Measurements from ENCODE around the gene TFCP2L1.

TFCP2L1 gene

DNA sequence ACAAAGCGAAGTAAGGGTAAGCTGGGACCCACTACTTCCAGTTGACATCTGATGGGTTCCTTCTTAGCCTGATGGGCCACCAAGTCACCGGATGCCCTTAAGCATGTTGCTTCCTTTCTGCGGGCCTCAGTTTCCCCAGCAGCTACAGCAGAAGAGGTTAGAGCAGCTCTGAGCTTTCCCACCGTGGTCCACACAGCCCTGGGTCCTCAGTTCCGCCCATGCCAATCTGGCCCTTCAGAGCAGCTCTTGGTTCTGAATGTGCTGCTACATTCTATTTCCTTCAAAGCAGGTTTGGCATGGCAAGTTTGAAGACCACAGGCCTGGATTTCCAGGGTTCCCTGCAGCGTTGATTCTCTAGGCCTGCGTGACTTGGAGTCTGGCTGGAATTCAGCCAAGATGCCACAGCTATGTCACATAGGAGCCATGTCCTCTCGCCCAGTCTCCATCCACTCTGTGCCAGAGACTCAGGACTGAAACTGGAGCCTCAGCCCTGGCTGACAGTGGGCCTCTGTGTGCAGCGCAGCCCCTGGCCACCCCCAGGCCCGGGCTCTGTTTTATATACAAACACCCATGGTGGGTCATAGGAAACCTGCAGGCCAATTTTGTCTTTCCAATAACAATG lies 79.6 kb downstream of the TFCP2L1 start:
- TF ChIP-seq POLR2AphosphoS5 (IDR thresholded peaks at IDR 0.05; ENCODE audit: low read depth, low read length) (no peak), POLR2A (IDR thresholded peaks at IDR 0.05; ENCODE audit: low read depth, low read length) (no peak), TAF1 (IDR thresholded peaks at IDR 0.05; ENCODE audit: borderline replicate concordance, low read depth, low read length) (no peak)
- FAIRE-seq (no peak), DNase-seq (ENCODE audit: insufficient read length) (no peak)

DNA sequence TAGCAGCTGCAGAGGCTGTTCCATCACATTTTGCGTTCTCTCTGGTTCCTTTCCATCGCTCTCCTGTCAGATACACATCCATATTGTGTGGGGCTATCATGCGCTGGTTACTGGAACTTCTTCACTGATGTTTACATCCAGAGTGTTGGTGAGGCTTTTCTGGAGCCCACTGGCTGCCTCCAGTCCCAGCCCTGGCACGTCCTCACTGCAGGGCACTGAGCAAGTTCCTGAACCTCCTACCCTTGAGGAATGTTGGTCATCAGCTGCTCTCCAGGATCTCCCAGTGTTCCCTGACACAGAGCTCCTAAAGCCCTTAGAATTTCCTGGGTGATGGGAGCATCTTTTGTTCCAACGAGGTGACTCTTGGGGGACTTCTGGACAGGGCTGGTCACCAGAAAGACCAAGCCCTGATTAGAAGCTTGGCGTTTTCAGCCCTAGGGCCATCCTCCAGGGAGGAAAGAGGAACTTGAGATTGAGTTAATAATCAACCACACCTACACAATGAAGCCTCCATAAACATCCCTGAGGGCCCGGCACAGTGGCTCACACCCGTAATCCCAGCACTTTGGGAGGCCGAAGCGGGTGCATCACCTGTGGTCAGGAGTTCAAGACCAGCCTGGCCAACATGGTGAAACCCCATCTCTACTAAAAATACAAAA lies 81.3 kb downstream of the TFCP2L1 start:
- TF ChIP-seq POLR2AphosphoS5 (IDR thresholded peaks at IDR 0.05; ENCODE audit: low read depth, low read length) (no peak), POLR2A (IDR thresholded peaks at IDR 0.05; ENCODE audit: low read depth, low read length) (no peak), TAF1 (IDR thresholded peaks at IDR 0.05; ENCODE audit: borderline replicate concordance, low read depth, low read length) (no peak)
- DNase-seq (ENCODE audit: insufficient read length) (no peak), FAIRE-seq (no peak)

DNA sequence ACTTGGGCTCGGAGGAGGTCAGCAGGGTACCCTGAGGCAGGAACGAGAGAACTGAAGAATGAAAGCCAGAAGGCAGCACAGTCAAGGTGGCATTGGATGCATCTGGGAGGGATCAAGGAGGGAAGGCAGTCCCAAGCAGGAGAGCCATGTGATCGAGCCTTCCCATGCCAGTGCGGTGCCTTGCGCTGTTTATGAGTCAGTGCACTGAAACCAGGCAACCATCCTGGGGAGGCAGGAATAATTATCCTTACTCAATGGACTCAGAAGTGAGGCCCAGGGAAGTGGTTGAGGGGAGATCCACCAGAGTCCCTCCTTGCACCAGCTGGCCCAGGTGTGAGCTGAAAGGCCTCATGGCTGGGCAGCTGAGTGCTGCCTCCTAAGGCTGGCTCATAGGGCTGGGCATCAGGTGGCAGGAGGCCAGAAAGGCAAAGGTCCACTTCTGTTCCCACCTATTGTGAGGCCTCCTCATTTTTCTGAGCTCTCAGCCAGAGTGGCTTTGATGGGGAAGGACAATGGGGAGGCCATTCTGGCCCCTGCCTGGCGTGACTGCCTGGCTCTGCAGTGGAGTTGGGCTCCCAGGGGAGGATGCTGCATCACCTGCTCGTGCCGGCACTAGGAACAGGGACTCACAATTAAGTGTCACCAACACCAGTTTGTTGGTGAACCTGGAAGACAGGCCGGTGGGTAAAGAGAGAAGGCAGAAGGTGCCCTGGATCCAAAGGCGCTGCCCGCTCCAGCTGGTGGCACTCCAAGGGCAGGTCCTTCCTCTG lies 82.3 kb downstream of the TFCP2L1 start:
- FAIRE-seq, result no peak
- DNase-seq (ENCODE audit: insufficient read length), result no peak
- TF ChIP-seq POLR2A (IDR thresholded peaks at IDR 0.05; ENCODE audit: low read depth, low read length), result no peak
- no peak for TF ChIP-seq POLR2AphosphoS5 (IDR thresholded peaks at IDR 0.05; ENCODE audit: low read depth, low read length)
- no peak for TF ChIP-seq TAF1 (IDR thresholded peaks at IDR 0.05; ENCODE audit: borderline replicate concordance, low read depth, low read length)

DNA sequence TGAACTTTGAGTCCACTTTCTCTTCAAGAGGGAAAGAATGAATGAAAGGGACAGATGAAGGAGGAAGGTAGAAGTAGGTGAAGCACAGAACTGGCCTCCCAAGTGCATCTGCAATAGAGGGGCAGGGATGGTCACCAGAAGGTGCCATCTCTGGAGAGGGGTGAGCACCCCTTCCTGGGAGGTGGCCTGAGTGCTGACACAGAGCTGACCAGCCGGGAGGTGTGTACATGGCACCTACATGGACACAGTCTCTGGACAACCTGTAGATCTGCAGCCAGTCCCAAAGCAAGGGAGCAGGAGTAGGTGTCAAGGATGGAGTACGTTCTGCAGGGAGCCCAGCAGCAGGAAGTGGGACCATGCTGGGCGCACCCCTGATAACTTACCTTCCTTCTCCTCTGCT lies 83.2 kb downstream of the TFCP2L1 start:
- no peak for FAIRE-seq
- no peak for DNase-seq (ENCODE audit: insufficient read length)
- TF ChIP-seq TAF1 (IDR thresholded peaks at IDR 0.05; ENCODE audit: borderline replicate concordance, low read depth, low read length) (no peak), POLR2A (IDR thresholded peaks at IDR 0.05; ENCODE audit: low read depth, low read length) (no peak)

DNA sequence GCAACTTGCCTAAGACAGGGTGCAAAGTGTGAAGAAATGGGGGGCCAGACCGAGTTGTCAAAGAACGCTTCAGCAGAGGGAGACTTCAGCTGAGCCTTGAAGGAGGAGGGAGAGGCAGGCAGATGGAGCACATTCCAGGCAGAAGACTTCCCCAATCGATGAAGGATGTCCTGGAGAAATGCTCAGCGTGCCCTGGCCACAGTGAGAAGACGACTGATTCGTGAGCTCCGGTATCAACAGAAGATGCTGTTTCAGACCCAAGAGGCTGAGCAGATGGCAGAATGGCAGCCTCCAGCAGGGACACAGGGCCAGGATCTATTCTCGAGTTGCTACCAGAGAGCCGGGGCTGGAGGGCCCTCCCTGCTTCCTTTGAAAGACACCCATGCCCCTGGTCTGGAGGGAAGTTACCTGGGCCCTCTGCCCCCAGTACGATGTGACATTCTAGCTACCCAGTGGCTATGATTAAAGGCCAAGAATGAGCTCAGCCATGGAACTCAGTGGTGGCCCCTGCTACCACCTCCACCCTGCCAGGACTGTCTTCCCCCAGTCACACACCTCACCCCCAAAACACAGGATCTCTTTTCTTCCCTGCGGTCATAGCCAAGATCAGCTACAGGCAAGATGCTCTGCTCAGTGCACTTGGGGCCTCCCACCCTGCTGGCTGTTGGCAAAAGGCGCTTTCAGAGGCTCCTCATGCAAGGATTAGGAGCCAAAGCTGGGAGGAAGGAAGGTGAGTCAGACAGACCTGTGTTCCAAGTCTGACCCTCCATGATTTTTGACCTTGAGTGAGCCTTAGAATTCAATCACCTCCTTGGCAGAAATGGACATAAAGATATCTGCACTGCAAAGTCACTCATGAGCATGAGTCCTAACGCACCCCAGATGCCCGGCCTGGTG lies 84.3 kb downstream of the TFCP2L1 start:
- TF ChIP-seq POLR2A (IDR thresholded peaks at IDR 0.05; ENCODE audit: low read depth, low read length) (no peak), POLR2AphosphoS5 (IDR thresholded peaks at IDR 0.05; ENCODE audit: low read depth, low read length) (no peak), TAF1 (IDR thresholded peaks at IDR 0.05; ENCODE audit: borderline replicate concordance, low read depth, low read length) (no peak)
- DNase-seq (ENCODE audit: insufficient read length) (no peak), FAIRE-seq (no peak)

DNA sequence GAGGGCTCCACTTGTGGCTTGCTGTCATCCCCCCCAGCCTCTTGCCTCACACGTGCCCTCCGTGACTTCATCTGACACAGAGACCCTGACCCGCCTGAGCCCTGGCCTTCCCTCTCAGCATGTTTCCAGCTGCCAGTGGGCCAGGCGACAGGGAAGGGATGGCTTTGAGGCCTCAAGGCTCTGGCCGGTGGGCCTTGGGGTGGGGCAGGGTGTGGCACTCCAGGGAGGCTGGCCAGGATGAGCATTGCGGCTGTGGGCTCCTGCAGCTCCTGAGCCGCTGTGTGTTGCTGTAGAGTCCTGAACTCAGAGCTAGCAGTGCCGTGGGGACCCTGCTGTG lies 85.0 kb downstream of the TFCP2L1 start:
- FAIRE-seq (no peak), DNase-seq (ENCODE audit: insufficient read length) (no peak)
- TF ChIP-seq POLR2A (IDR thresholded peaks at IDR 0.05; ENCODE audit: low read depth, low read length) (no peak), POLR2AphosphoS5 (IDR thresholded peaks at IDR 0.05; ENCODE audit: low read depth, low read length) (no peak)

DNA sequence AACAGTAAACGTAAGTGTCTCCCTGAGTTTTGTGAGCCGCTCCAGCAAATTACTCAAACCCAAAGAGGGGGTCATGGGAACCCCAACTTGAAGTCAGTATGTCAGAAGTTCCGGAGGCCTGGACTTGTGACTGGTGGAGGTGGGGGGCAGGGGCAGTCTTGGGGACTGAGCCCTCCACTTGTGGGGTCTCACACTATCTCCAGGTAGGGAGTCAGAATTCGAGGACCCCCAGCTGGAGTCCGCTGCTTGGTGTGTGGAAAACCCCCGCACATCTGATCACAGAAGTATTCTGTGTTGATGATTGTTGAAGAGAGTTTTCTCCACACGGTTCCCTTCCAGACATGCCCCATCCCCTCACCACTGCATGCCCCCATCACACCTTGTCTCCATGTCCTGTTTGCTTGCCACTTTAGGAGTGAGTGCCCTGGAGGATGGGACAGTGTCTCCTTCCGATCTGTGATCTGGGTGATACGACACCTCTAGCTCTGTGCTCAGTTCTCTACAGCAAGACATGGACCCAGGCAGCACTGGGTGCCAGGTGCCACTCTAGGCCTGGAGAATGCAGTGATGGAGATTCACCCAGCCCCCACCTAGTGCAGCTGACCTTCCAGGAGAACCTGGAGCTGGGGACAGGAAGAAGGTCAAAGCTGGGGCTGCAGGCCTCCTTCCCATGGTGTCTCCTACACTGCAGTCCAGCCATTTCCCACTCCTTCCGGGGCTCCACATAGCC lies 85.6 kb downstream of the TFCP2L1 start:
- DNase-seq (ENCODE audit: insufficient read length) (no peak), FAIRE-seq (no peak)
- no peak for TF ChIP-seq TAF1 (IDR thresholded peaks at IDR 0.05; ENCODE audit: borderline replicate concordance, low read depth, low read length)
- TF ChIP-seq POLR2A (IDR thresholded peaks at IDR 0.05; ENCODE audit: low read depth, low read length), result no peak
- no peak for TF ChIP-seq POLR2AphosphoS5 (IDR thresholded peaks at IDR 0.05; ENCODE audit: low read depth, low read length)

DNA sequence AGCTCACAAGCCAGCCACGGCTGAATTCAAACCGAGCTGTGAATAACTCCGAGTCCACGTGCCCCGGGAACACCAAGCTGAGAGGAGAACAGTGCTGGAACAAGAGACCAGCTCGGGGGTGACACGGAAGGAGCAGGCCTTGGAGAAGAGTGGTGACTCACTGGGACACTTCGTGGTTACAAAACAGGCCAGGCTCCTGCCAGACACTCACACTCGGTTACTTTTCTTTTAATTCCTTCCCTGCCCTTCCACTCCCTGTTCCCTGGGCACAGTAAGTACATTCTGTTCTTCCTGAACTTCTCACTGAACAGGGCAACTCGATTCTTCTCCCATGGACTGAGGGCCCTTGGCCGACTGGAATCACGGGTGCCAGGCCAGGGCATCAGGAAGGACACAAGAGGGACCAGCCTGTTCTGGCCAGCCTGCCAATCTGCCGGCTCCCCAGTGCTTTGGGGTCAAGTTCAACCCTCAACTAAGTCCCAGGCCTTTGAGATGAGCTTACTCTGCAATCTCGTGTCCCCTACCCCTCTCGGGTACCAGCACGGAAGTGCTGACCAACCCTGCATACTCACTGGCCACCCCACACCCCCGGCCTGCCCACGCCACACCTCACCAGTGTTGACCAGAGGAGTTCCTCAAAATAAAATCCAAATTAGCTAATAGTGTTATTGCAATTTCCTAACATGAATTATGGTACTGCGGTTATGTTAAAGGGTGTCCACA lies 87.5 kb downstream of the TFCP2L1 start:
- no peak for DNase-seq (ENCODE audit: insufficient read length)
- FAIRE-seq, result no peak
- no peak for TF ChIP-seq TAF1 (IDR thresholded peaks at IDR 0.05; ENCODE audit: borderline replicate concordance, low read depth, low read length)
- no peak for TF ChIP-seq POLR2AphosphoS5 (IDR thresholded peaks at IDR 0.05; ENCODE audit: low read depth, low read length)
- TF ChIP-seq POLR2A (IDR thresholded peaks at IDR 0.05; ENCODE audit: low read depth, low read length), result no peak

DNA sequence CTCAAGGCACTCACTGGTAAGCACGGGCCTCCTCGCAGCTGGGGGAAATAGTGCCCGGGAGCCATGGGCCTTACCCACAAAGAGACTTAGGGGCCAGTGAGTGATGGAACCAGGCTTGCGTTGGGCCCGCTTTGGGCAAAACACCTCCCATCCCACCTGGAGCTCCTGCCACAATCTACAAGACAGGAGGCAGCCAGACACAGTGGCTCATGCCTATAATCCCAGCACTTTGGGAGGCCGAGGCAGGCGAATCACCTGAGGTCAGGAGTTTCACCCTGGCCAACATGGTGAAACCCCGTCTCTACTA lies 88.2 kb downstream of the TFCP2L1 start:
- DNase-seq (ENCODE audit: insufficient read length) (no peak), FAIRE-seq (no peak)
- no peak for TF ChIP-seq POLR2AphosphoS5 (IDR thresholded peaks at IDR 0.05; ENCODE audit: low read depth, low read length)
- TF ChIP-seq TAF1 (IDR thresholded peaks at IDR 0.05; ENCODE audit: borderline replicate concordance, low read depth, low read length), result no peak
- no peak for TF ChIP-seq POLR2A (IDR thresholded peaks at IDR 0.05; ENCODE audit: low read depth, low read length)

DNA sequence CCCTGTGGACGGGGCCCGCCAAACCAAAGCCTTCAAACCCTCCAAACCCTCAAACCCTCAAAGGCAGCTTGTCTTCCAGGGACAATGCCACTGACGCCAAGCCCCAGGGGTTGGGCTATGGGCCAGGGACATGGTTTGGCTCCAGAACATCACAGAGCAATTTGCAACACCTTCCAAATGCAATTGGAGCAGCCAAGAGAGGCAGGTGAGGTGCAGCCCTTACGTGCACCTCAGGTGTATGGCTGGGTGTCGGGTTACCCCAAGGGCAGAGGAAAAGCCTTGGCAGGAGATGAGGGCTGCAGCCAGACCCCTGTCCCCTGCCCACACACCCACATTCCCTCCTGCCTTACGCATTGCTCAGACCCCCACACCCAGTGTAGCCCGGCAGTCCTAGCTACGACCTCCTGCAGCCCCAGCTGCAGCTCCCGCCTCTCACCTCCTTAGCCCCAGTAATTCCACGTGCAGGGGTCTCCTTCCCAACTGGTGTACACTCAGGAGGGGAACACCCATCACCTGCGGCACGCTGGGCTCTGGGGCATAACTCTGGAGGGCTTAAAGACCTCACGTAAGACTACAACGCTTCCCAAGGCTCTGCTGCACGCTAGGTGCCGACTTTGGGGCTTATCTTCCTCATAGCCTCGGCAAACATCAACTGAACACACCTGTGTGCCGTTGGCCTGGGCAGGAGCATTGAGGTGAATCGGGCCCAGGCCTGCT lies 88.7 kb downstream of the TFCP2L1 start:
- no peak for TF ChIP-seq TAF1 (IDR thresholded peaks at IDR 0.05; ENCODE audit: borderline replicate concordance, low read depth, low read length)
- no peak for TF ChIP-seq POLR2A (IDR thresholded peaks at IDR 0.05; ENCODE audit: low read depth, low read length)
- TF ChIP-seq POLR2AphosphoS5 (IDR thresholded peaks at IDR 0.05; ENCODE audit: low read depth, low read length), result no peak
- FAIRE-seq (no peak), DNase-seq (ENCODE audit: insufficient read length) (no peak)
